Epithelial cell of proximal tubule (primary cell): ENCODE results near the gene LCN1. TPM values are rescaled to one million over a fixed set of nuclear protein-coding genes. Genes with fewer than 3 reads are reported as not detected.

Experiments
- DNase-seq: peaks from one replicate; pipeline ENCODE4 v3.0.0-alpha.2; 2011; ENCODE audit warnings: low read depth
- H3K4me3 ChIP-seq: 2 replicates; pipeline ENCODE4 v1.5.1; 2011; ENCODE audit warnings: low read depth, mild to moderate bottlenecking, low read length
- CTCF ChIP-seq: conservative IDR thresholded peaks from 2 replicates; pipeline ENCODE4 v1.5.1; 2012; ENCODE audit warnings: low read depth, mild to moderate bottlenecking, low read length
- total RNA-seq: library from RNA; depleted of rRNA; stranded (reverse); fragments of >200 nt; gene quantifications from 2 replicates; pipeline ENCODE4 v1.2.3, GENCODE V29; 2015

LCN1 gene
- total RNA-seq, 1 donor from 2014 or later = not detected

- H3K4me3 ChIP-seq = no peak overlapping the region
- no peak for DNase-seq
- TF ChIP-seq CTCF = no peak
Observed at GRCh38 chr9:135506327-135507103, 14.7 kb upstream of the LCN1 start.

- no peak for TF ChIP-seq CTCF
Observed at GRCh38 chr9:135507104-135508035, 13.9 kb upstream of the LCN1 start.

GRCh38 chr9:135508211-135508820 is 12.9 kb upstream of the LCN1 start:
- H3K4me3 ChIP-seq = no peak overlapping the region
- no peak for DNase-seq
- no peak for TF ChIP-seq CTCF

More at GRCh38 chr9:135507104-135508035, 13.9 kb upstream of the LCN1 start:
- no peak for DNase-seq
- no peak overlapping the region for H3K4me3 ChIP-seq

GRCh38 chr9:135509458-135509857 is 11.8 kb upstream of the LCN1 start:
- H3K4me3 ChIP-seq = no peak overlapping the region
- no peak for DNase-seq
- TF ChIP-seq CTCF = no peak

- TF ChIP-seq CTCF = no peak
- no peak overlapping the region for H3K4me3 ChIP-seq
- no peak for DNase-seq
Observed at GRCh38 chr9:135512241-135512603, 9.0 kb upstream of the LCN1 start.

- no peak for DNase-seq
- H3K4me3 ChIP-seq = no peak overlapping the region
- TF ChIP-seq CTCF = no peak
Observed at GRCh38 chr9:135512904-135513303, 8.3 kb upstream of the LCN1 start.
